Measurements from ENCODE around the gene FAIM2. TPM values are rescaled to one million over a fixed set of nuclear protein-coding genes. Genes with fewer than 3 reads are reported as not detected.

Gene FAIM2
- total and polyA plus RNA-seq, 9 of the 15 experiments (the other 6 are each of a cell fraction or from before 2014, with no cell fraction given), result 0.01 to 0.10 TPM; not detected in 7

DNA sequence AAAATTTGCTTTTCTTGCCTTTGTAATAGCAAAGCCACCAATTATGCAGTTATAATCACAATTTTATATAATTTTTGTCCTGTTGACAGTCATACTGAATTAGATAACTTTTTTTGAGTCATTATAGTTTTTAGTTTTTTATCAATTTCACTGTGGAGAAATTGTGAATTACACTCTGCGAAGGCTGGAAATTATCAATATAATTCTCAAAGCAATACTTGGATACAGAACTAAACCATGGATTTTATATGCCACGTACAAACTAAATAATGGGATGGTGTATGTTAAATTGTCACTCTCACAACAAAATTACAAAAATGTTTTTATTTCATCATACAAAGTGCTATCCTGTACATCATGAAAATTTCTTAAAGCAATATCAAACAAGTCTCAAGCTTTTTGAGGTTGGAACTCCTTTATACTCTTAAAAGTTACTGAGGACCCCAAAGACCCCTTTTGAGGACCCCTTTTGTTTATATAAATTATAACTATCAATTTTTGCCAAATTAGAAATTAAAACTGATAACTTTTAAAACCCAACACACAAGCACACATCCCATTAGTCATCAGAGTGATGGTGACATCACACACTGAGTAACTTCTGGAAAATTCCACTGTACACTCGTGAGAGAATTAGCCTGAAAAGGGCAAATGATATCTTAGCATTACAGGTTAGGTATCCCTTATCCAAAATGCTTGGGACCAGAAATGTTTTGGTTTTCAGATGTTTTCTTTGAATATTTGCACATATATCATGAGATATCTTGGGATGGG is 27.0 kb upstream of the FAIM2 start (continued):
- TF ChIP-seq ZNF785 (CRISPR knock-in tag; IDR thresholded peaks at IDR 0.05), result no peak
- no peak for TF ChIP-seq SP1 (CRISPR knock-in tag; IDR thresholded peaks at IDR 0.05)
- peak; percentile 77 for TF ChIP-seq FOSL1 (tag; conservative IDR thresholded peaks at IDR 0.05)
- peak; percentile 58; the same call in 1 of the 2 replicates for TF ChIP-seq JUND (IDR thresholded peaks at IDR 0.05; ENCODE audit: borderline replicate concordance, low read depth, low read length)
- TF ChIP-seq JUND (tag; IDR thresholded peaks at IDR 0.05; ENCODE audit: borderline replicate concordance, low read depth, low read length), result peak; percentile 32; the same call in 1 of the 3 replicates
- no peak for TF ChIP-seq ESRRA (IDR thresholded peaks at IDR 0.05; ENCODE audit: borderline replicate concordance, low read depth)

DNA sequence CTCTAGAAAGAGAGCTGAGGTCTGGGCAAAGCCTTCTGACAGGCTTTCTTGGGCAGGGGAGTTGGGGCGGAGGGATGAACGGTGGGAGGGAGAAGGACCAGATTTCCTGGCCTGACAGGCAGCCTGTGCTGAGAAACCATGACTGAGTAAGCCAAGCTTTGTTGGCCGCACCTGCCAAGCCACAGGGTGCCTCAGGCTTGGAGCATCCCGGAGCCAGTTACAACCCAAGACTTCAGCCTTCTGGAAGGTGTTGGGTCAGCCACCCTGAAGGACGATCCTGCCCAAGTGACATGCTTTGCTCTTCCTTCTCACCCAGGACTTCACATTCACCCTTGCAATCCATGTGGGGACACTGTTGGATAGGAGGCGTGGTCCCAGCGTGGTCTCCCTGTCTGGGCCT is 25.9 kb upstream of the FAIM2 start:
- no peak for ATAC-seq
- intact Hi-C loops (cut with micrococcal nuclease), result no loop called here
- Histone ChIP-seq H3K27ac (ENCODE audit: extremely low read depth, low read depth, low read length) (no peak overlapping the region), H3K79me2 (ENCODE audit: control insufficient read depth, insufficient read depth, low read length) (no peaks in the 10 kb centered on the region), H3K4me3 (no peak overlapping the region), H3K9me1 (ENCODE audit: control insufficient read depth, insufficient read depth, low read length) (no peaks in the 10 kb centered on the region), H4K20me1 (replicated peaks; ENCODE audit: control insufficient read depth, insufficient read depth, low read length) (no peaks in the 10 kb centered on the region), H3K4me2 (ENCODE audit: insufficient read depth, low read length) (no peak overlapping the region), H2AFZ (ENCODE audit: low read depth, low read length) (no peak overlapping the region; the same call in 1 of the 2 replicates), H3K9me3 (replicated peaks; ENCODE audit: control insufficient read depth, insufficient read depth, low read depth, low read length) (no peaks in the 10 kb centered on the region), H3K27me3 (ENCODE audit: control insufficient read depth in 2 of 2, insufficient read depth in 2 of 2, low read length in 2 of 2) (peaks cover 6 to 21% of the 10 kb centered on the region in 2 experiments; a peak in 2 of 5 replicates), H3K36me3 (ENCODE audit: control insufficient read depth, insufficient read depth, low read length) (no peaks in the 10 kb centered on the region), H3K4me1 (replicated peaks in 1 of 2; ENCODE audit: control insufficient read depth in 2 of 2, insufficient read depth in 2 of 2, low read length in 2 of 2) (no peaks in the 10 kb centered on the region; a peak in 1 of 5 replicates), H3K9ac (ENCODE audit: insufficient read depth in 1 of 2, low read depth in 2 of 2, low read length in 2 of 2) (no peak overlapping the region)
- DNase-seq (ENCODE audit: extremely low read depth in 1 of 4, low spot score in 3 of 4), result no peak
- TF ChIP-seq CBX1 (IDR thresholded peaks at IDR 0.05; ENCODE audit: low read depth) (no peak), XRCC5 (IDR thresholded peaks at IDR 0.05; ENCODE audit: low read depth, low read length) (no peak)
- in situ Hi-C loops (cut with MboI), result no loop called here
- no TSS peak for BruUV-seq (replicated peaks)
- 8% methylated on average over 6 of the region's 7 CpGs for WGBS (ENCODE audit: insufficient coverage, low coverage, missing lambda C conversion rate)
- CTCF ChIA-PET (ENCODE audit: low intra/inter-chr PET ratio), result no interaction called here
- POLR2A ChIA-PET, result interaction anchor here (0.9 to 1.1 kb wide), 3 partner anchors 9 to 16 kb away, joined by 3 to 4 read pairs (median 3); no protein-coding TSS in a partner anchor
- FAIRE-seq, result no peak
